ENCODE measurements around the gene HDGFL1. TPM values are rescaled to one million over a fixed set of nuclear protein-coding genes. Genes with fewer than 3 reads are reported as not detected.

The HDGFL1 gene
- total and polyA plus RNA-seq, 2 of the 8 experiments (the other 6 are each of a cell fraction or from before 2014, with no cell fraction given) = not detected

- Histone ChIP-seq H4K91ac (replicated peaks; ENCODE audit: insufficient read length, low read length) (no peak overlapping the region), H3K9ac (replicated peaks in 1 of 4; ENCODE audit: extremely low read depth in 1 of 4, low read depth in 3 of 4, low read length in 3 of 4) (no peak overlapping the region), H3K4me2 (ENCODE audit: insufficient read depth in 1 of 2, low read depth in 2 of 2, low read length in 2 of 2) (no peak overlapping the region), H3K14ac (ENCODE audit: insufficient read length) (no peak overlapping the region), H3K4ac (replicated peaks; ENCODE audit: insufficient read length, low read depth, low read length) (no peak overlapping the region), H4K5ac (ENCODE audit: insufficient read length, low read depth, low read length) (no peak overlapping the region), H2BK12ac (ENCODE audit: low read depth, low read length) (no peak overlapping the region), H4K20me1 (replicated peaks in 1 of 2; ENCODE audit: control insufficient read depth in 1 of 2, insufficient read depth in 2 of 2, low read length in 2 of 2) (no peaks in the 10 kb centered on the region), H2BK20ac (ENCODE audit: low read length) (no peak overlapping the region), H2AFZ (ENCODE audit: low read length) (no peak overlapping the region), H2BK120ac (replicated peaks; ENCODE audit: low read depth, low read length) (no peak overlapping the region), H3K9me3 (ENCODE audit: insufficient read depth in 2 of 2, low read depth in 1 of 2, low read length in 1 of 2) (peaks cover 0 to 5% of the 10 kb centered on the region in 2 experiments; a peak in 1 of 4 replicates), H4K8ac (ENCODE audit: extremely low read depth, insufficient read depth, low read length) (no peak overlapping the region), H2AK5ac (ENCODE audit: low read depth, low read length) (no peak overlapping the region), H3K4me3 (ENCODE audit: extremely low read depth in 1 of 4, insufficient read depth in 2 of 4, low read depth in 3 of 4, low read length in 4 of 4) (no peak overlapping the region), H2BK15ac (ENCODE audit: low read length) (no peak overlapping the region), H3K56ac (replicated peaks; ENCODE audit: insufficient read length, low read depth, low read length) (no peak overlapping the region), H3K36me3 (ENCODE audit: control insufficient read depth in 2 of 4, insufficient read depth in 4 of 4, low read length in 3 of 4) (no peaks in the 10 kb centered on the region), H3K27ac (ENCODE audit: low read depth, low read length) (no peak overlapping the region), H3K18ac (ENCODE audit: extremely low read depth, low read length) (no peak overlapping the region), H3K27me3 (replicated peaks in 1 of 4; ENCODE audit: control insufficient read depth in 3 of 4, extremely low read depth in 1 of 4, insufficient read depth in 3 of 4, low read length in 3 of 4) (no peaks in the 10 kb centered on the region), H3K4me1 (replicated peaks in 1 of 4; ENCODE audit: control insufficient read depth in 3 of 4, insufficient read depth in 4 of 4, low read length in 3 of 4) (no peaks in the 10 kb centered on the region), H3K23me2 (ENCODE audit: low read depth, low read length) (no peaks in the 10 kb centered on the region), H3K79me2 (ENCODE audit: control insufficient read depth in 1 of 2, insufficient read depth in 2 of 2, low read length in 2 of 2) (no peaks in the 10 kb centered on the region), H3K79me1 (ENCODE audit: low read depth, low read length) (no peaks in the 10 kb centered on the region), H3K23ac (ENCODE audit: insufficient read length) (no peak overlapping the region), H2BK5ac (ENCODE audit: low read depth, low read length) (no peak overlapping the region)
- no peak for FAIRE-seq
- 92% methylated on average over 6 of the region's 6 CpGs; no CpG with 5 or more reads in 1 of the 2 experiments for WGBS, 2 experiments (ENCODE audit: extremely low coverage in 1 of 2, insufficient coverage in 1 of 2, insufficient read length in 1 of 2, insufficient replicate concordance in 2 of 2, low coverage in 1 of 2, low lambda C conversion rate in 2 of 2, missing lambda C conversion rate in 1 of 2)
- CTCF ChIA-PET (ENCODE audit: partially characterized antibody) = no interaction called here
- DNase-seq (ENCODE audit: low read depth in 1 of 2, low spot score in 2 of 2) = no peak
- TF ChIP-seq PHF8 (conservative IDR thresholded peaks at IDR 0.05; ENCODE audit: low read depth, low read length) (no peak), RAD21 (IDR thresholded peaks at IDR 0.05 in 1 of 2, conservative IDR thresholded peaks at IDR 0.05 in 1 of 2; ENCODE audit: low read depth in 2 of 2, low read length in 2 of 2) (no peak), CEBPB (IDR thresholded peaks at IDR 0.05; ENCODE audit: low read depth, low read length) (no peak), SP2 (IDR thresholded peaks at IDR 0.05; ENCODE audit: low read length) (no peak), SAP30 (IDR thresholded peaks at IDR 0.05; ENCODE audit: insufficient read depth, insufficient replicate concordance, low read length) (no peak), RBBP5 (IDR thresholded peaks at IDR 0.05; ENCODE audit: borderline replicate concordance, low read depth, low read length) (no peak), EP300 (IDR thresholded peaks at IDR 0.05; ENCODE audit: borderline replicate concordance in 1 of 2, low read depth in 2 of 2, low read length in 2 of 2) (no peak), GTF2F1 (IDR thresholded peaks at IDR 0.05; ENCODE audit: borderline replicate concordance, low read depth, low read length) (no peak), GABPA (IDR thresholded peaks at IDR 0.05; ENCODE audit: borderline replicate concordance, insufficient read depth, low read length) (no peak), SIX5 (IDR thresholded peaks at IDR 0.05; ENCODE audit: low read depth, low read length) (no peak), YY1 (IDR thresholded peaks at IDR 0.05; ENCODE audit: low read depth, low read length) (no peak), SRF (IDR thresholded peaks at IDR 0.05; ENCODE audit: low read depth, low read length) (no peak)
- POLR2A ChIA-PET (ENCODE audit: partially characterized antibody) = no interaction called here
These were observed 12.4 kb upstream of the HDGFL1 start for GRCh38 chr6:22557007-22557406.

All from H1 (cell line).